Vagina (tissue), 2 donors: Measurements from ENCODE around the gene INCENP.

Experiments used
- POLR2A ChIP-seq, 2 donors: fragments of 450-650 bp; IDR thresholded peaks; one replicate each; pipeline ENCODE4 v1.6.1; 2017; ENCODE audit warnings: antibody characterized with exemption in 2 of 2, mild to moderate bottlenecking in 2 of 2, moderate library complexity in 2 of 2
- TF ChIP-seq, protein P1 (sequence below), 3 experiments: fragments of 450-650 bp in 2 of 3; fragments of 200-600 bp in 1 of 3; sonication (generic) in 1 of 3; IDR thresholded peaks; one replicate each; pipeline ENCODE4 v1.5.1; 2017 to 2019; ENCODE audit warnings: antibody characterized with exemption in 3 of 3, mild to moderate bottlenecking in 2 of 3, moderate library complexity in 2 of 3

DNA sequence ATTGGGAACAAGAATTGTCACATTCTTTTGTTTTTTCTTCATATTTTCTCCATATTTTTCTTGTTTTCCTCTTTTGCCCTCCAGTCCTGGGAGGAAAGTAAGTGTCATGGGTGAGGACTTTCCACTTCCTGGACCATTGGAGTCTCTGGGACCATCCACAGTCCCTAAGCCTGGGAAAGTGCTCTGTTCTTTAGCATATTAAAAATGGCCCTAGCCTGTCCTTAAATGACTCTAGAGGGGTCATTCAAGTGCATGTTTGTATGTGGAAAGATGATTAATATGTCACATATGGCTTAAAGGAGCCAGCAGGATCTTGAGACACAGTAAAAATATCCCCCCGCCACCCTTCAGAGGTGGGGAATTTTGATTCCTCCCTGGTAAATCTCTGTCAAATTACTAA lies 46.1 kb downstream of the INCENP start:
- TF ChIP-seq POLR2A (IDR thresholded peaks at IDR 0.05) = no peak
- TF ChIP-seq, protein P1, sequence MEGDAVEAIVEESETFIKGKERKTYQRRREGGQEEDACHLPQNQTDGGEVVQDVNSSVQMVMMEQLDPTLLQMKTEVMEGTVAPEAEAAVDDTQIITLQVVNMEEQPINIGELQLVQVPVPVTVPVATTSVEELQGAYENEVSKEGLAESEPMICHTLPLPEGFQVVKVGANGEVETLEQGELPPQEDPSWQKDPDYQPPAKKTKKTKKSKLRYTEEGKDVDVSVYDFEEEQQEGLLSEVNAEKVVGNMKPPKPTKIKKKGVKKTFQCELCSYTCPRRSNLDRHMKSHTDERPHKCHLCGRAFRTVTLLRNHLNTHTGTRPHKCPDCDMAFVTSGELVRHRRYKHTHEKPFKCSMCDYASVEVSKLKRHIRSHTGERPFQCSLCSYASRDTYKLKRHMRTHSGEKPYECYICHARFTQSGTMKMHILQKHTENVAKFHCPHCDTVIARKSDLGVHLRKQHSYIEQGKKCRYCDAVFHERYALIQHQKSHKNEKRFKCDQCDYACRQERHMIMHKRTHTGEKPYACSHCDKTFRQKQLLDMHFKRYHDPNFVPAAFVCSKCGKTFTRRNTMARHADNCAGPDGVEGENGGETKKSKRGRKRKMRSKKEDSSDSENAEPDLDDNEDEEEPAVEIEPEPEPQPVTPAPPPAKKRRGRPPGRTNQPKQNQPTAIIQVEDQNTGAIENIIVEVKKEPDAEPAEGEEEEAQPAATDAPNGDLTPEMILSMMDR (IDR thresholded peaks at IDR 0.05) = no peak
